Activated CD8-positive, alpha-beta memory T cell treated with anti-CD3 and anti-CD28 coated beads for 1 hour (primary cell): ENCODE measurements around the gene HOXB9.

Source experiments
- DNase-seq, 2 donors: peaks; one replicate each; pipeline ENCODE4 v3.0.0-alpha.2; 2020; ENCODE audit warnings: low read depth in 1 of 2; ENCODE audit errors: extremely low read depth in 1 of 2

Gene HOXB9

DNA sequence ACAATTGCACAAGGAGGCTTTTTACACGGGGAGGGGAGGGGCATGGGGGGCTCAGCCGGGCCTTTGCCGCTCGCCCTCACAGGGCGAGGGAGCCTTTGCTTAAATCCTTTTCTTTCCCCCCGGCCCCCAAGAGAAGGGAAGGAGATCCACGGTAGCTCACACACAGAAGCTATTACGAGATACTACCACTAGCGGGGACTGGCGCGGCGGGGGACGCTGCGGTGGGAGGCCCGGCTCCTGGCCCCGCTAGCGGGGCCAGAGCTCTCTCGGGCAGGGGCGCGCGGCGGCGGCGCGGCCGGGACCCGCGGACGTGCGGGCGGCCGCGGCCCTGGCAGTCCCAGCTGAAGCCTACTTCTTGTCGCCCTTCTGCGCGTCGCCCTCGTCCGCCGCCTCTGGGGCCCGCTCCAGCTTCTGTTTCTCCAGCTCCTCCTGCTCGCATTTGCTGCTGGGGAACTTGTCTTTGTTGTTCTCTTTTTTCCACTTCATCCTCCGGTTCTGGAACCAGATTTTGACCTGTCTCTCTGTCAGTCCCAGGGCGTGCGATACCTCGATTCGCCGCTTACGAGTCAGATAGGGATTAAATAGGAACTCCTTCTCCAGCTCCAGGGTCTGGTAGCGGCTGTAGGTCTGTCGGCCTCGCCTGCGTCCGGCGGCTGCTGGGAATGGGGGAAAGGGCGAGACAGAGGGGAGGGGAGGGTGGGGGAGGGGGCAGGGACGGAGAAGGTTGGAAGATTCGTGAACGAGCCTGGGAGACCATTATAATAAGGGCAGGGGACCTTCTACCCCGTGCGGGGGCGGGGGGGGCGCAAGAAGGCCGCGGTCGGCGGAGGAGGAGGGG lies 13.1 kb downstream of the HOXB9 start:
- DNase-seq = no peak

- no peak for DNase-seq
Observed at GRCh38 chr17:48612456-48612853, 13.7 kb downstream of the HOXB9 start.

GRCh38 chr17:48611681-48612455 lies 14.3 kb downstream of the HOXB9 start:
- DNase-seq = no peak

- no peak for DNase-seq
Observed at GRCh38 chr17:48611213-48611612, 14.9 kb downstream of the HOXB9 start.

- peak in 1 of 2 donors; percentile 65 for DNase-seq
Observed at GRCh38 chr17:48610282-48611211, 15.6 kb downstream of the HOXB9 start, which contains the start of gene HOXB7. HOXB7 (minus strand) TSS chr17:48611017; CDS start chr17:48610918, 99 bp downstream.

DNA sequence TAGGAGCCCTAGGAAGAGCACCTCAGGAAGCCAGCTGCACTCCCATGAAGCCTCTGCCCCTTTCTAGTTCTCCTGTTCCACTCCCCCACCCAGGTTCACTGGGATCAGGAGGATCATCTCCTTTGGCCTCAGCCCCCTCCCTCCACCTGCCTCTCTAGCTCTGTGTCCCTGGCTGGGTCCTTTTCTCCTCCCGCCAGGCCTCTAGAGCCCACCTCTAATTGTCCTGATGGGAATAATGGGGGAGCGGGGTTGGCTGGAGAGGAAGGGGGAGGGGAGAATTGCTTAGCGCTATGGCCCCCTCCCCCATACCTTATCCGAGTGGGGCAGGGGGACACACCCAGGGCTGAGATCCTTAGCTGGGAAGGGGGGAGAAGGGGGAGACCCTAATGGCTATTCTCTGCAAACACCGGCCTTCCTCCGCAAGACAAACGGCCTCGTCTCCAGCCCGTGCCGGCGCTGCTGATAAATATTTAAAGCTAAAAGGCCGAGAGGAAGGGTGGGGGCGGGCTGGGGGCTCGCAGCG lies 16.3 kb downstream of the HOXB9 start:
- no peak for DNase-seq

DNA sequence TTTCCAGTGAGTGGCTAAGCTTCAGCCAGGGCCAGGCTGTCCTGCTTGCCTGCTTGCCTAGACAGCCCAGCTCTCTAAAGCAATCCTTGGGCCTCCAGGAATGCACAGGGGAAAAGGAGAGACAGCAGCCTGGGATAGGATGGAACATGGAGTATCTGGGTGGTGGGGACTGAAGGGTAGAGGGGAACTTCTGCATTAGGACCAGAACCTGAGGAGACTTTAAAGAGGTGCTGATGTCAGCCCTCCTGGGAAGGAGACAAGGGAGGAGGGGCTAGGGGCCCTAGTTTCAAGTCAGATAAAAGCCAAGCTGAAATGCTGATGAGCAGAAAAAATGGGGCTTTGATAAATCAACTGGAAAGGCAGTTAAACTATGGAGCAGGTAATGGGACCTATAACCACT lies 17.1 kb downstream of the HOXB9 start:
- DNase-seq = no peak

GRCh38 chr17:48608494-48608834 lies 17.7 kb downstream of the HOXB9 start:
- no peak for DNase-seq

DNA sequence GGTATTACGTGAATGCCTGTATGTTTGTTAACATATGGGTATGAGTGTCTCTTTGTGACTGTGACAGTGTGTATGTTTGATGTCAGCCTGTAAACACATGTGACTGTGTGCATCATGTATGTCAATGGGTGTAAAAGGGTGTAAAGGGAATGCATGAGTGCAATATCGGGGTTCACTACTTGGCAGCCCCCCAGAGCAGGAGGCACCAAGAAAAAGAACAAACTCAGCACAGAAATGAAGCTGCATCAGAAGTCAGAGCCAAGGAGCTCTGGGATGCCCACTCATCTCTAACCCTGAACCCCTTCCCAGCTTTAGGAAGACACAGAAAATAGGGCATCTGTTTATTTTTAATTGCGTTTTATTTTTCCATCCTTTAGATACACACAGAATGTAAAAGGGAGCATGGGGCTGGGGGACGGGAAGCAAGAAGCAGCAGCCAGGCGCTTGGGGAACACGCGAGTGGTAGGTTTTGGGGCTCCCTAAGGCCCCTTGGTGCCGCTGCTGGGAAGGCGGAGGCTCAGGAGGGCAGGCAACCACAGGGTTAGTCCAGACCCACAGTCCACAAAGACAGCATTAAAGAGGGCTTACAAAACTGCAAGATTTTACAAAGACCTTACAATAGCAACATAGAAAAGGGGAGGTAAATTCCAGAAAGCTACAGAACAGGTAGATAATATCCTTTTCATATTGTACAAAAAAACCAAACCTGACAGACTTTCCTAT lies 19.1 kb downstream of the HOXB9 start:
- DNase-seq = no peak

- DNase-seq = no peak
Observed at GRCh38 chr17:48605991-48606891, 19.9 kb downstream of the HOXB9 start.

- no peak for DNase-seq
Observed at GRCh38 chr17:48605409-48605919, 20.7 kb downstream of the HOXB9 start.

GRCh38 chr17:48604770-48605329 lies 21.3 kb downstream of the HOXB9 start, which contains the start of gene HOXB6:
HOXB6 (minus strand) TSS chr17:48604986; CDS start chr17:48598150, 6,836 bp downstream.
- DNase-seq = no peak

DNA sequence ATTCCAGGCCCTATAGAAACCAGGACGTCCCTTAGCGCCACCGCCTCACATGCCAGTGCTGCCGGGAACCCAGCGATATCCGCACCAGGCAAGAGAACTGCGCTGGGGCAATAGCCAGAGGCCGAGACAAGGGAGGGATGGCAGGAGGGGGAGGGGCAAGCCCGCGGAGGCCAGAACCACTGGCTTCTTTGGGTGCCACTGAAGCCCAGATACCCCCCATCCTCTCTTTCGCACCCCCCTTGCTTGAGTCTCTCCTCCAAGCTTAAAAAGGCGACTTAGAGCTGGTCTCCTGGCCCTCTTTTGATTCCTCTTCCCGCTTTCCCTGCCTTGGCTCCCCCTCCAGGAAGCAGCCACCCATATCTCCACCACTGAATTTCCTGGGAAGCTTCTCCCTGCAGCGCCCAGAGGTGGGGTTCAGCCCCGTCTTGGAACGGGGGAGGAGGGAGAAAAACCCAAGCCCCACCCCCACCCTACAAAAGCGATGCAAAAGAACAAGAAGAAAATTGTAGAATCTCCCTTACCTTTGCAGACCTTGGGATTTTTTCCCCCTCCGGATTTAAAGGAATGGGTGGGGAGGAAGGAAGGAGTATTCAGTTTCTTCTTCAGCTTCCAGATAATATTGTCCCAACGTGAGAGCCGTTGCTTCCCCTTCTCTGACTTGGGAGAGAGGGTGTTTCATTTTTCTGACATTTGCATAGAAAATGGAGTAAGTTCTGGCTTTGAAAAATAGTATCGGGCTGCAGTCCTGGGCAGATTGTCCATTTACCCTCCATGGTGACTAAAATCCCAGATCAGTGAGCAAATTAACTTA lies 22.0 kb downstream of the HOXB9 start:
- DNase-seq = no peak

DNA sequence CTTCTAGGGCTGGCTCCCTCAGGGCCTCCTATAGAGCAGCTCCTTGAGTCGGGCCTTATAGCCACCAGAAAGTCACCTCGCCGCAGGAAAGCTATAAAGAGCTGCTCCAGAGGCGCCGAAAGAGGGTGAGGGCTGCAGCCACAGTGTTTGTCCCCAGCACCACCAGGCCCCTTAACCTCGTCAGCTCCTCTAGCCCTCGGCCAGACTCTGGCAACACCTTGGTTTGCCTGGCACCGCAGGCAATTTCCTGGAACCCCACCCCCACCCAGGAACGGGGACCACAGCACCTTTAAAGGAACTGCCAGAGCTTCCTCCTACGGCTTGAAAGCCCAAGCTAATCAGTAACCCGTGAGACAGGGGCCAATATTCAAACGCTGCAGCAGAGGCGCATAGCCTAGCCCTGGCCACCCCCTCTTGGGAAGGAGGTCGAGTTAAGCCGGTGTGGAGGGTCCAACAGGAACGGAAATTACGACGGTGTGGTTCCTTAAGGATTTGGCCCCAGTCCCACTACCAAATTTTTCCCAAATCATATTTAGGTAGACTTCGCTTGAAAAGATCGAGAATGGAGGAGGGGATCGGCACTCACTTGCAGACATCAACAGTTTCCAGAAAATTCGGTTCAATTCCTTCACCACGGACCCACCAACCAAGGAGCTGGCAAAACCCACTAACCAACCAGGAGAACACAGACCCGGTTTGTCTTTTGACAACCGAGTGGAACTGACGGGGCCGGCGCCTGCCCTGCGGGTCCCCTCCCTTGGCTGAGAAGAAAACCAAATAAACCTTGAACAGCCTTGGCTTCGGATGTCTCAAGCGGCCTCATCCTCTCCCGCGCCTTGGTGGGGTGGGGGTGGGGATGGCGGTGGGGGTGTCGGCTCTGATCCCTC lies 24.4 kb downstream of the HOXB9 start:
- DNase-seq = no peak

- DNase-seq = no peak
Observed at GRCh38 chr17:48601207-48601538, 25.0 kb downstream of the HOXB9 start.

- no peak for DNase-seq
Observed at GRCh38 chr17:48600244-48601098, 25.7 kb downstream of the HOXB9 start.
